HepG2 (cell line): ENCODE results near the gene ZNF3. TPM values are rescaled to one million over a fixed set of nuclear protein-coding genes. Genes with fewer than 3 reads are reported as not detected.

Experiments used
- ATAC-seq: fragments of 200-7000 bp; cut with Tn5 transposase; 3 replicates; pipeline ENCODE4 v1.9.1; 2020; ENCODE audit warnings: mild to moderate bottlenecking, moderate library complexity
- BruUV-seq: library from RNA; stranded (reverse); fragments of 400-500 nt; replicated peaks from 2 replicates; lab custom pipeline; 2021; lab: Mats Ljungman, UMichigan
- CTCF ChIA-PET: fragments of 300-600 bp; formaldehyde crosslinking; extraction: SDS; loops from one replicate; lab custom pipeline; 2021; ENCODE audit warnings: low total read pairs, inconsistent platforms, low intra/inter-chr PET ratio; lab: Yijun Ruan, JAX
- POLR2A ChIA-PET: fragments of 350-600 bp; sonication (Branson Sonifier 250); formaldehyde crosslinking; loops from one replicate; lab custom pipeline; 2020; ENCODE audit warnings: antibody characterized with exemption, inconsistent platforms; lab: Yijun Ruan, JAX
- DNase-seq: peaks from one replicate; pipeline ENCODE4 v3.0.0-alpha.2; 2015; ENCODE audit warnings: low spot score
- FAIRE-seq: peaks from 3 replicates; lab custom pipeline; 2011; peaks lifted over from hg19 to GRCh38; lab: Jason Lieb, UNC
- H2AFZ ChIP-seq: one replicate; pipeline ENCODE4 v1.6.1; 2011; ENCODE audit warnings: low read length, inconsistent platforms
- H3K27ac ChIP-seq: fragments of 300-600 bp; 3 replicates; pipeline ENCODE4 v1.8.0; 2011; ENCODE audit warnings: mixed run types, mild to moderate bottlenecking, mixed read lengths, low read length, inconsistent platforms; ENCODE audit not compliant: insufficient read depth; ENCODE audit errors: extremely low read length
- H3K27me3 ChIP-seq, 2 experiments: fragments of 200-600 bp in 1 of 2; 2 replicates in 1 of 2; 3 replicates in 1 of 2; pipeline versions ENCODE4 v1.6.0 to v1.8.0; 2011; ENCODE audit warnings: low read length in 2 of 2, mild to moderate bottlenecking in 2 of 2, moderate library complexity in 2 of 2, inconsistent platforms in 1 of 2; ENCODE audit not compliant: insufficient read depth in 2 of 2, control insufficient read depth in 1 of 2
- H3K36me3 ChIP-seq, 2 experiments: fragments of 200-600 bp in 1 of 2; replicated peaks in 1 of 2; 2 replicates in 1 of 2; 3 replicates in 1 of 2; pipeline versions ENCODE4 v1.5.1 to v1.8.0; 2011; ENCODE audit warnings: low read length in 2 of 2, inconsistent platforms in 1 of 2; ENCODE audit not compliant: insufficient read depth in 2 of 2, control insufficient read depth in 1 of 2
- H3K4me1 ChIP-seq: 2 replicates; pipeline ENCODE4 v1.5.1; 2012; ENCODE audit warnings: low read length, inconsistent platforms; ENCODE audit not compliant: insufficient read depth
- H3K4me2 ChIP-seq: 2 replicates; pipeline ENCODE4 v1.6.0; 2011; ENCODE audit warnings: low read depth, low read length, inconsistent platforms
- H3K4me3 ChIP-seq, 3 experiments: fragments of 200-600 bp in 1 of 3; sonication (generic), shearing (Covaris generic) in 1 of 3; replicated peaks in 1 of 3; 2 replicates each; pipeline ENCODE4 v1.5.1; 2011 to 2016; ENCODE audit warnings: low read length in 3 of 3, inconsistent platforms in 2 of 3, low read depth in 2 of 3, mild to moderate bottlenecking in 2 of 3, control low read depth in 1 of 3, mixed read lengths in 1 of 3; ENCODE audit not compliant: insufficient read depth in 1 of 3
- H3K79me2 ChIP-seq: one replicate; pipeline ENCODE4 v1.6.1; 2011; ENCODE audit warnings: low read length, inconsistent platforms; ENCODE audit not compliant: insufficient read depth
- H3K9ac ChIP-seq: 2 replicates; pipeline ENCODE4 v1.6.0; 2011; ENCODE audit warnings: mild to moderate bottlenecking, low read depth, low read length, inconsistent platforms; ENCODE audit not compliant: insufficient read depth
- H3K9me3 ChIP-seq: 2 replicates; pipeline ENCODE4 v1.5.1; 2012; ENCODE audit warnings: mild to moderate bottlenecking, low read length
- H4K20me1 ChIP-seq: 2 replicates; pipeline ENCODE4 v1.6.0; 2011; ENCODE audit warnings: inconsistent platforms, mild to moderate bottlenecking, low read length, moderate library complexity; ENCODE audit not compliant: insufficient read depth
- AGO2 ChIP-seq: fragments of 200-400 bp; formaldehyde crosslinking; optimal IDR thresholded peaks from 2 replicates; pipeline ENCODE3; 2017; ENCODE audit warnings: mild to moderate bottlenecking, low read depth, low read length, moderate library complexity
- GATAD2A ChIP-seq: IDR thresholded peaks from 2 replicates; pipeline ENCODE4 v1.6.1; 2016
- PAF1 ChIP-seq: IDR thresholded peaks from 2 replicates; pipeline ENCODE4 v1.6.1; 2016; ENCODE audit warnings: missing genetic modification reagents, missing compliant biosample characterization
- SMAD1 ChIP-seq: sonication (generic); formaldehyde crosslinking; IDR thresholded peaks from 2 replicates; pipeline ENCODE4 v1.4.0; 2020; ENCODE audit warnings: missing genetic modification reagents, low read depth, mild to moderate bottlenecking, borderline replicate concordance
- SYNCRIP ChIP-seq: fragments of 200-400 bp; formaldehyde crosslinking; IDR thresholded peaks from 2 replicates; pipeline ENCODE4 v1.6.1; 2018; ENCODE audit warnings: mild to moderate bottlenecking, low read depth, low read length; ENCODE audit not compliant: insufficient read depth
- ZNF124 ChIP-seq: sonication (generic); formaldehyde crosslinking; IDR thresholded peaks from 2 replicates; pipeline ENCODE4 v1.4.0; 2020; ENCODE audit warnings: missing genetic modification reagents
- ZNF264 ChIP-seq: sonication (generic); formaldehyde crosslinking; IDR thresholded peaks from 2 replicates; pipeline ENCODE4 v1.4.0; 2020; ENCODE audit warnings: missing genetic modification reagents
- ZNF33A ChIP-seq: sonication (generic); formaldehyde crosslinking; IDR thresholded peaks from 2 replicates; pipeline ENCODE4 v1.5.1; 2020; ENCODE audit warnings: missing genetic modification reagents, mild to moderate bottlenecking, moderate library complexity, borderline replicate concordance
- ZNF367 ChIP-seq: sonication (generic); formaldehyde crosslinking; IDR thresholded peaks from 2 replicates; pipeline ENCODE4 v1.4.0; 2020; ENCODE audit warnings: missing genetic modification reagents, borderline replicate concordance
- ZNF790 ChIP-seq: sonication (generic); formaldehyde crosslinking; IDR thresholded peaks from 2 replicates; pipeline ENCODE4 v1.8.0; 2022; ENCODE audit warnings: missing genetic modification reagents, mild to moderate bottlenecking, borderline replicate concordance
- WGBS: methylation state at CpG from one replicate; pipeline ENCODE4 v1.1.6; 2017; ENCODE audit warnings: low lambda C conversion rate; 5-methylcytosine and 5-hydroxymethylcytosine counted together
- in situ Hi-C: cut with HindIII; loops from 2 replicates; pipeline ENCODE4 v1.10.0; 2017; ENCODE audit warnings: low pct_unique_long_range_greater_than_20kb; ENCODE audit not compliant: extremely low pct_ligation_motif_present
- intact Hi-C: fragments of 100-400 bp; cut with micrococcal nuclease; formaldehyde crosslinking; loops from one replicate; pipeline ENCODE4 v1.10.0; 2022; ENCODE audit not compliant: unreplicated experiment
- polyA plus RNA-seq, 8 experiments: library from polyadenylated mRNA; depleted of rRNA in 3 of 8; stranded (reverse) in 7 of 8; unstranded in 1 of 8; fragments of >200 nt; fragmentation: Illumina TruSeq in 4 of 8; extraction: Trizol in 4 of 8; gene quantifications; 2 replicates each; pipeline versions ENCODE4 v1.2.1 to v1.2.3, GENCODE V29; 2011 to 2016; ENCODE audit warnings: low read depth in 4 of 8, missing spikeins in 1 of 8, mixed read lengths in 1 of 8; ENCODE audit not compliant: insufficient read depth in 1 of 8
- total RNA-seq, 5 experiments: library from RNA; depleted of rRNA; stranded (reverse); fragments of >200 nt; fragmentation: Illumina TruSeq; extraction: Trizol; gene quantifications; 2 replicates each; pipeline ENCODE4 v1.2.3, GENCODE V29; 2016; ENCODE audit warnings: low read depth in 1 of 5

Gene ZNF3
- total and polyA plus RNA-seq, 2 of the 13 experiments (the other 11 are each of a cell fraction or from before 2014, with no cell fraction given), result 33.7 to 56.9 TPM

- TF ChIP-seq PAF1 (CRISPR knock-in tag), result no peak
- TF ChIP-seq SYNCRIP, result no peak
- no peak for TF ChIP-seq ZNF264
- TF ChIP-seq ZNF124 (CRISPR knock-in tag), result 0 out of 2 replicates have a peak, but pooled peaks have one; percentile 6
- TF ChIP-seq ZNF790 (CRISPR knock-in tag), result no peak
- TF ChIP-seq AGO2, result no peak
- TF ChIP-seq ZNF33A, result 0 out of 2 replicates have a peak, but pooled peaks have one; percentile 55
- TF ChIP-seq GATAD2A (CRISPR knock-in tag), result no peak
- TF ChIP-seq, all 625 proteins: peak for 6
These were observed 6.6 kb upstream of the ZNF3 start (continued) for GRCh38 chr7:100088095-100088620.

GRCh38 chr7:100087055-100087750, 5.7 kb upstream of the ZNF3 start:
- no TSS peak for BruUV-seq
- 76% methylated on average over 10 of the region's 10 CpGs for WGBS
- no peak for ATAC-seq
- intact Hi-C loops, result no loop called here
- FAIRE-seq, result no peak
- POLR2A ChIA-PET, result interaction anchor here (2.7 kb wide), 1 partner anchor 14 kb away, joined by 29 read pairs; the partner anchor contains the start of genes AP4M1 and MCM7
- TF ChIP-seq ZNF367 (CRISPR knock-in tag) (no peak), SMAD1 (CRISPR knock-in tag) (no peak)
- no peak for DNase-seq
- no peak overlapping the region for H2AFZ ChIP-seq
- in situ Hi-C loops, result no loop called here
- H3K4me3 ChIP-seq, result no peak overlapping the region
- H3K9me3 ChIP-seq, result no peaks in the 10 kb centered on the region
- CTCF ChIA-PET, result no interaction called here
- peaks cover 34% of the 10 kb centered on the region for H3K4me1 ChIP-seq
- no peak overlapping the region for H3K9ac ChIP-seq
- H3K36me3 ChIP-seq, result peaks cover 10 to 20% of the 10 kb centered on the region in 2 experiments
- no peak overlapping the region for H3K27ac ChIP-seq
- peaks cover 10% of the 10 kb centered on the region for H3K79me2 ChIP-seq
- H3K4me2 ChIP-seq, result no peak overlapping the region
- H4K20me1 ChIP-seq, result no peaks in the 10 kb centered on the region
- H3K27me3 ChIP-seq, result no peaks in the 10 kb centered on the region; a peak in 1 of 5 replicates
